Glomerular visceral epithelial cell (primary cell): ENCODE measurements around the gene UGT2B28.
"Not testable (repeated sequence)": the region's sequence is repeated elsewhere in the genome, so short reads cannot be mapped to it uniquely, and the experiment has no call there.

ENCODE experiments used
- DNase-seq: peaks from one replicate; pipeline ENCODE4 v3.0.0-alpha.2; 2016; ENCODE audit errors: extremely low spot score

Gene UGT2B28

DNA sequence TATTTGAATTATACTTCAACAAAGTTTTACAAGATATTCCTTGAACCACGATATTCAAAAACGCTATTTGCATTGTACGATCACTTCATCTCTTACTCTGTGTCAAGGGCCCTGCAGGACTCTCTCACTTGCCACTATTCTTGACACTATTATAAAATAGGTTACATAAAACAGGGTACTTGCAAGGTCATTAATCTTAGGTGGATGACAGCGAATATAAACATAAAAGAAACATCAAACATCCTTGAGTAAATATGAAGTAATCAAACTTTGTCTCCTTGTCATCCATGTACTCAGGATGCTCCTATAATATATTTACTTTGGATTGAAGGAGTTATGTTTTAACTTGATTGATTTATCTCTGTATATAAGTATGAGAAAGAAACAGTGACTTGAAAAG is at the start of gene UGT2B28:
Gene UGT2B28, plus strand, starts transcription at position 395 of the 400 bp plus-strand sequence. CDS start 26 bp downstream, outside the sequence.
- DNase-seq = not testable (repeated sequence)

DNA sequence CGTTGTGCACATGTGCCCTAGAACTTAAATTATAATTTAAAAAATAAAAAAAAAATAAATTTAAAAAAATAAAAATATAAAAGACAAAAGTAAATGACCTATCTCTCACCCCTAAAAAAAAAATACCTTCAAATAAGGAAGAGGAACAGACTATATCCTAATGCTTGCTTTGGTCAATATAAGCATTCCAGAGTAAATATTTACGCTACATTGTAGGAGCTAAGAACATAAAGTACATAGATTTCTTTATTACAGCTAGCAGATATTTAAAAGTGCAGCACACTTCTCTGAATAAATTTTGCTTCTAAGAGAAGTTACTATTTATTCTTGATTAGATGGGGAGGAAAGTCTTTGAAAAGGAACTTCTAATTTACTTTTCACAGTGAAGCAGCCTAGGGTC is 41.2 kb upstream of the UGT2B28 start:
- DNase-seq = no peak

DNA sequence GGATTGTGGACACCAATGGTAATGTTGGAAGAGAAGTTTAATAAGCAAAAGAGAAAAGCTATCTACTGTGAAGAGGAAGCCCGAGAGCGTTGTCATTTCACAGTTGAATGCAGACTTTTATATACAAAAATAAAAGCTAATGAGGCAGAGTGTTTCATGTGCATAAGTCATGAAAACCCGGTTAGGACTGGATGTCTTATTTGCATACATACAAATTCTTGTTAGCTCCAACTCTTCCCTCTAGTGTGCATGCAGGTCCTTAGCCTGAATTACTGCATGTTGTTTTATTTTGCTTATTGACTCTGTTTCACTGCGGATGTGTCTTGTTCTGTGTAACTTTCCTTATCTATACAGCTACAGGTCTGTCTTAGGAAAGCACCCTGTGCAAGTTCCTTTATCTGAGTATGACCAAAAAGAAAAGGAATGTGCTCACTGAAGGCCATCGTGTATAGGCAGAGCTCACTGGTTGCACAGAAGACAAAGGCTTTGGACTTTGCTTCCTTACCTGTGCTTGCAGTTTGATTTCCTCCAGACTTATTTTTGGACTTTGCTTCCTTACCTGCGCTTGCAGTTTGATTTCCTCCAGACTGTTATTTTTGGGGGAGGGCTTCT is 40.6 kb upstream of the UGT2B28 start:
- DNase-seq = no peak

DNA sequence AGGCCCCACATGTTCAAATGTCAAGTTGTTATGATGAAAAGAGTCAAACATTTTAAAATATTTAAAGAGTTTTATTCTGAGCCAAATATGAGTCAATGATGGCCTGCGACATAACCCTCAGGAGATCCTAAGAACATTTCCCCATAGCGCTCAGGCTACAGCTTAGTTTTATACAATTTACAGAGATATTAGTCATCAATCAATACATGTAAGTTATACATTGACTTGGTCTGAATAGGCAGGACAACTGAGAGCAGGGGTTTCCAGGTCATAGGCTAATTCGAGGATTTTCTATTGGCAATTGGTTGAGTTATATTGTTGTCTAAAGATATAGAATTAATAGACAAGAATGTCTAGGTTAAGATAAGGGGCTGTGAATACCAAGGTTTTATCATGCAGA is 39.5 kb upstream of the UGT2B28 start:
- not testable (repeated sequence) for DNase-seq

DNA sequence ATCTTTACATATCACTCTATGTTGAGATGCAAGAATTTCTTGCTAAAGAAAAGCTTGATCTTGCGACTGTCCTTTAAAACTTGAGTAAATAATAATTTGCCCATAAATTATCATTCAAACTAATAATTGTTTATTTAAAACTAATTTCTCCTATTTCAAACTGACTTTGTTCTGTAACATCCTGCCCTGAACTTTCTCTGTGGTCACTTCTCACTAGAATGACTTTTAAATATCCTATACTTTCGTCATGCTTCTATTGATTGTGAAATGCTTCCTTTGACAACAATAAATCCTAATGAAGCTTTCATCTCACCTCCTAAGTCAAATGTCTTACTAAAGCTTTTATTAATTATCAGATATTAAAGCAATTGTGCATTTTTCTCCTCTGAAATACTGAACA is 38.5 kb upstream of the UGT2B28 start:
- not testable (repeated sequence) for DNase-seq

DNA sequence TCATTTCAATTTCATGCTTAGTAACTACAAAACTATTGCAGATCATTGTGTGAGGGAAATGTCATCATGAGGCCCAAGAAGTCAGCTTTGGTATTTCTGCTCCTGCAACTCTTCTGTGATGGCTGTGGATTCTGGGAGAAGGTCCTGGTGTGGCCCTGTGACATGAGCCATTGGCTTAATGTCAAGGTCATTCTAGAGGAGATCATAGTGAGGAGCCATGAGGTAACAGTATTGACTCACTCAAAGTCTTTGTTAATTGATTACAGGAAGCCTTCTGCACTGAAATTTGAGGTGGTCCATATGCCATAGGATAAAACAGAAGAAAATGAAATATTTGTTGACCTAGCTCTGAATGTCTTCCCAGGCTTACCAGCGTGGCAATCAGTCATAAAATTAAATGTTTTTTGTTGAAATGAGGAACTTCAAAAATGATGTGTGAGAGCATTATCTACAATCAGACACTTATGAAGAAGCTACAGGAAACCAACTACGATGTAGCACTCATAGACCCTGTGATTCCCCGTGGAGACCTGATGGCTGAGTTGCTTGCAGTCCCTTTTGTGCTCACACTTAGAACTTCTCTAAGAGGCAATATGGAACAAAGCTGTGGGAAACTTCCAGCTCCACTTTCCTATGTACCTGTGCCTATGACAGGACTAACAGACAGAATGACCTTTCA is 37.6 kb upstream of the UGT2B28 start:
- not testable (repeated sequence) for DNase-seq

DNA sequence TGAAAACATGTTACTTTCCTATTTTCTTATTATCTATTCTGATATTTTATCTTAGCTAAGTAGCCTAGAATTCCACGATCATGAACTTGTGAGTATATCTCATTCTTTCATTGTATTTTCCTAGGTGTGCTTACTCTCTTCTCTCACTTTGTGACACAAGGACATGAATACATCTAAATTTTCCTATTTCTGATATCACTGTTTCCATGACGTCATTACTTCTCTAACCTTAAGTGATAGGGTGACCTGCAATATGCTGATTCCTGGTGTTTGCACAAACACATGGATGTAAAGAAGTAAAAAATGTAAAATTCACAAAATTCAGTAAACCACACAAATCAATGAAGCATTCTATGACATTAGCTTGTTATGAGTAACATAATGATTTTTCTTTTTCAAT is 29.4 kb upstream of the UGT2B28 start:
- not testable (repeated sequence) for DNase-seq

DNA sequence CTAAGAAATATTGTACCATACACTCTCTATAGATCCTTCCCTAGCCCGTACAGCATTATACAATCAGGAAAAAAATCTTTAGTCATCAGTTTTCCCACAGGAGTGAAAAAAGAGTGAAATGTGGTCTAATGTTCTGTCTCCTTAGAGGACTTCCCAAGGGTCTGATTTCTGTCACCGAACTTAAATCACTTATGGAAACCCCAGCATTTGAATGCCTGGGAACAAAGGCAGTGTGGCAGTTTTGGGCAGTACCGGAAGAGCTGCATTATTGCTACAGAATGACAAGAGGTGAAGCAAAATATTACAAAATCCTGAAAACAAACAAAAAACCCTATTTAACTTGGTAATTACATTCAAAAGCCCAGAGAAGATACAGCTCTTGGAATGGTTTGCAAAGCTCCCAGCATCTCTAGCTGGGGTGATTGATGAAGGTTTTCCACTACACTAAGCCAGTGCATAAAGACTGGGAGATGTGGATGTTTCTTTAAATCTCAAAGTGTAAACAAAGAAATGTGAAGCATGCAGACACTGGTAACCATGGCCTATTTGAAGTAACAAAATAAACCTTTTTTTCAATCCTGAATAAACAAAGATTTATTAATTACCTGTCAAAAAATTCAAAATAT is 27.0 kb upstream of the UGT2B28 start:
- not testable (repeated sequence) for DNase-seq

DNA sequence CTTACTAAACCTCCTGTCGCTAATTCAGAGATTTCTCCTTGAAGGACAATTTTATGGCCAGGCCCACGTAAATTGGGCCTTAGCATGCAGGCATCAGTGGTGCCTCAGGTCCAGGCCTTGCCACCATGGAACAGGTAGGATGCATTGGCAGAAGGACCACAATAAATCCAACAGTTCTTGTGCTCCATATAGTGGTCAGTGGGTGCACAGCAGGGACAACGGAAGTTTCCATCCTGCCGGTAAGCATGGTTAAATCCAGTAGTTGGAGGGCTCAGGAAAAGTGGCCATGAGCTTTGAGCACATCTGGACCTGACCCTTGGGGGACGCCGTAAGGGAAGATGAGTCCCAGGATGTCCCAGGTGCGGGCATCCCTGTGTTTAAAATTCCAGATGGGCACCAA is 11.7 kb upstream of the UGT2B28 start:
- not testable (repeated sequence) for DNase-seq

DNA sequence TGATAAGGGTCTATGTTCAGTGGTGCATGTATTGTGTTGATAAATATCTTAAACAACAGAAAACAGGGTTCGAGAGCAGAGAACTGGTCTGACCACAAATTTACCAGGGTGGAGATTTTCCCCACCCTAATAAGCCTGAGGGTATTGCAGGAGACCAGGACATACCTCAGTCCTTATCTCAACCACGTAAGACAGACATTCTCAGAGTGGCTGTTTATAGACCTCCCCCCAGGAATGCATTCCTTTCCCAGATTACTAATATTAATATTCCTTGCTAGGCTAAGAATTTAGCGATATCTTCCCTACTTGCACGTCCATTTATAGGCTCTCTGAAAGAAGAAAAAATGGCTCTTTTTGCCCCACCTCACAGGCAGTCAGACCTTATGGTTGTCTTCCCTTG is 16.1 kb downstream of the UGT2B28 start:
- DNase-seq = not testable (repeated sequence)

DNA sequence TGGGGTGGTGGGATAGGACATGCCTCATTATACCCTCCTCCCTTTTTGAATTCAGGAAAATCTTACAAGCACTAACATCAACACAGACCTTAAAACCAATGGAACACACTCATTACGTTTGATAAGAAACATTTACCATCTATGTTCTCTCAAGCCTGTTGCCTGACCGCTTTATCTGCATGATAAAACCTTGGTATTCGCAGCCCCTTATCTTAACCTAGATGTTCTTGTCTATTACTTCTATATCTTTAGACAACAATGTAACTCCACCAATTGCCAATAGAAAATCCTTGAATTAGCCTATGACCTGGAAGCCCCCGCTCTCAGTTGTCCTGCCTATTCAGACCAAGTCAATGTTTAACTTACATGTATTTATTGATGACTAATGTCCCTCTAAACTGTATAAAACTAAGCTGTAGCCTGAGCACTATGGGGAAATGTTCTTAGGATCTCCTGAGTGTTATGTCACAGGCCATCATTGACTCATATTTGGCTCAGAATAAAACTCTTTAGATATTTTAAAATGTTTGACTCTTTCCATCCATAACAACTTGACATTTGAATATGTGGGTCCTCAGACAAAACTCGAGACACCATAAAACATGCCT is 28.3 kb downstream of the UGT2B28 start:
- DNase-seq = not testable (repeated sequence)

DNA sequence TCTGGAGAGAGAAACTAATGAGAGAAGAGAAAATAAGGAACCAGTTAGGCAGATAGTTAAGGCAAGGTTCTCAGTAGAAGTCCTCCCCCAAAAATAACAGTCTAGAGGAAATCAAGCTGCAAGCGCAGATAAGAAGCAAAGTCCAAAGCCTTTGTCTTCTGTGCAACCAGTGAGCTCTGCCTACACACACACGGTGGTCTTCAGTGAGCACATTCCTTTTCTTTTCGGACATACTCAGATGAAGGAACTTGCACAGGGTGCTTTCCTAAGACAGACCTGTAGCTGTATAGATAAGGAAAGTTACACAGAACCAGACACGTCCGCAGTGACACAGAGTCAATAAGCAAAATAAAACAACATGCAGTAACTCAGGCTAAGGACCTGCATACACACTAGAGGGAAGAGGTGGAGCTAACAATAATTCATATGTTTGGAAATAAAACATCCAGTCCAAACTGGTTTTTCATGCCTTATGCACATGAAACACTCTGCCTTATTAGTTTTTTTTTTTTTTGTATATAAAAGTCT is 29.3 kb downstream of the UGT2B28 start:
- DNase-seq = not testable (repeated sequence)

DNA sequence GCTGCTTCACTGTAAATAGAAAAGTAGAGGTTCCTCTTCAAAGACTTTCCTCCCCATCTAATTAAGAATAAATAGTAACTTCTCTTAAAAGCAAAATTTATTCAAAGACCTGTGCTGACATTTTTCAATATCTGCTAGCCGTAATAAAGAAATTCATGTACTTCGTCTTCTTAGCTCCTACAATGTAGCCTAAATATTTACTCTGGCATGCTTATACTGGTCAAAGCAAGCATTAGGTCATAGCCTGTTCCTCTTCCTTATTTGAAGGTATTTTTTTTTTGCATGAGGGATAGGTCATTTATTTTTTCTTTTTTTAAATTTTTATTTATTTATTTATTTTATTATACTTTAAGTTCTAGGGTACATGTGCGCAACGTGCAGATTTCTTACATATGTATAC is 30.0 kb downstream of the UGT2B28 start:
- not testable (repeated sequence) for DNase-seq

DNA sequence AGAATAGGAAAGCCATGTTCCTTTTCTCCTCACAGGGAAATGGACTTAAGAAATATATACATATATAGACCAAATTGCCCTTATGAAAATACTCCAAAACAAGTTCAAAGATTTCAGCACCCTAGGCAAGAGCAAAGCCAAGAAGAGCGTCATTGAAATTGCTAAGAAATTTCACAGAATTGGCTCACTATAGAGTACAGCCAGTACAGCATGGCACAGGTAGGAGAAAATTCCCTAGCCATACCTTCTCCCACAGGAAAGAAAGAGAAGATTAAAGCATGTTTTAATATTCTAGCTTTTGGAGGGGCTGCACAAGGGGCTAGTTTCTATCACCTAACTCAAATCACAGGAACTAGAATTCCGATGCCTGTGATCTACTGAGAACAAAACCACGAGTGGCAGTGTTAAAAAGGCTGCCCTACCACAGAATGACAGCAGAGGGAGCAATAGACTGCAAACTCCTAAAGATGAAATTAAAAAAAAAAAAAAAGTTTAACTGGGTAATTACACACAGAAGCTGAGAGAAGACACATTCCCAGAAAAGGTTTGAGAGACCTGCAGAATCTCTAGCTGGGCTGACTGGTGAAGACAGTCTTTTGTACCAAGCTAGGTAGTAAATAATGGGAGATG is 37.5 kb downstream of the UGT2B28 start:
- not testable (repeated sequence) for DNase-seq

DNA sequence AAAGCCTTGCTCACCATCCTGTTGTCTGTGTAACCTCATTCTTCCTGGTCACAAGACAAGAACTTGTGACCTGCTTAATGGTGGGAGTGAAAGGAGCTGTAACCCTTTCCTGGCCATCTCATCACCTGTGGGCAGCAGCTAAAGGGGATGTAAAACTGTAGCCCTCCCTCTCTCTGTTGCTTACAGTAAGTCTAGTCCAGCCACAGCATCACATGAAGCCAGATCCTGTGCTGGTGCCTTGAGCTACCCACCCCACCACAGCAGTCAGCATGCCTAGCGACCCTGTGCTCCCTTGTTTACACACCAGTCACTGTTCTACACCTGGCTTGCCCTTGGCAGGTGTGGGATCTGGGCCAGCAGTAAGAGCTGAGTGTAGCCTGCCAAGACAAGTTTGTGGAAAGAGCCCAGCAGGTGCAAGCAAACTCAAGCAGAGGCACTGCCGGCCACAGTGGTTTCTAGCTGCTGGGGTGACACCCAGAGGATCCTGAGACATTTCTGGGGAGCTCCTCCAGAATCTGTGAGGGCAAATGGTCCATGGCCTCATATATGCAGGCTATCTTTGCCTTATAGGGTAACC is 41.0 kb downstream of the UGT2B28 start:
- no peak for DNase-seq

DNA sequence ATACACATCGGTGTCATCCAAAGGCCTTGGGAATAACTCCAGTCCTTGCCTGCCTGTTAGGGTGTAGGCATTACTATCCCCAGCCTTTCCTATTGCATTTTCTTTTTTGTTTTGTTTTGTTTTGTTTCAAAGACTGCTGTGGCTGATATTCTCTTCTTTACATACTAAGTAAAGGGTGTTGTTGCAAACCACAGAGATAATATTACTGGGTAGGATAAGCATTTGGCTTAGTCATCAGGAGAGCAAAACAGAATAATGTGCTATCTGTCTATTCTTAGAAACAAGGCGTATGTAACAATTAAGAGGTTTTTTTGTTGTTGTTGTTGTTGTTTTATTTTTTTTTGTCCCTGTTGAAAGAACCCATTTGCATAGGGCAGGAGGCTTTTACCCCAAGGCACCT is 41.8 kb downstream of the UGT2B28 start:
- DNase-seq = no peak

DNA sequence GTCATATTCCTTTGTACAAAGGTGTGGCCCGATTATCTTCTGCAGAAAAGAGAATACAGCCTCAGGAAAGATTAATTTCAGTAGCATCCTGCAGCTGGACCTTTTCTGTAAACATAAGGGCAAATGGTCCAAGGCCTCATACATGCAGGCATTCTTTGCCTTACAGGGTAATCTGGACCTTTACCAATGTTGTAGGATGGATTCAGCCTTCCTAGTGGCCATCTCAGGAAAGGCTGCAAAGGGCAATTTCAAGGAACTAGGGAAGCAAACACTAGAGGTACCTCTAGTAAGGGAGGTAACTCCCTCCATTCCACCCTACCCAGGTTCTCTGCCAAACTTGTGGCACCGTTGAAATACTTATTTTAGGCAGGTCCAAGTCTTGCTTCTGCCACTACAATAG is 43.0 kb downstream of the UGT2B28 start:
- no peak for DNase-seq

DNA sequence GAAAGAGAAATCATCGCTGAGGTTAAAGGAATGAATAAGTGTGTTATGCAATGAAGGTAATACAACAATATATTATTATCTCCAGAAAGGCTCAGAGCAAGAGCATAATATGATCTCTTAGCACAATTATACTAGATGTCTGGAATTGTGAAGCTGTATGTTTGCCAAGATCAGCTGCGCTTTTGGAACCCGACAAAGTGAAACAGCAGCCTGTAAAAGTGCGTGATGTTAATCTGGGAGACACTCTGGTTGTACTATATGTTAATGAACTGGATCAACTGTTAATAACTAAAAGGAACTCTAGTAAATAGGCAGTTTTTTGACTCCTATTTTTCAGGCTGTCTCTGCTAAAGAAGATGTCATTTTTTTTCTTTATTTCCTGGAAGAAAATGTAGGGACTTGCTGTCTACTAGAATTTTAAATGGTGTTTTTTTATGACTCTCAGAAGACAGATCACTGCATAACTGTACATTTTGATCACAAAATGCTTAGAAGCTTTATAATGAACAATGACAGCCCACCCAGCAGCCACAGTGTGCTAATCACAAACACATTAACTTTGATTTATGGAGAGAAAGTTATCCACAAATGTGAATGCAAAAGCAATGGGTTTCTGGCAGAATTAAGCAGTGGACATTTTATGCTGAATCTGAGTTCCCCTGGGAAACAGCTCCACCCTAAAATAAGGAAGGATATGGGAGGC is 50.2 kb downstream of the UGT2B28 start:
- DNase-seq = no peak

DNA sequence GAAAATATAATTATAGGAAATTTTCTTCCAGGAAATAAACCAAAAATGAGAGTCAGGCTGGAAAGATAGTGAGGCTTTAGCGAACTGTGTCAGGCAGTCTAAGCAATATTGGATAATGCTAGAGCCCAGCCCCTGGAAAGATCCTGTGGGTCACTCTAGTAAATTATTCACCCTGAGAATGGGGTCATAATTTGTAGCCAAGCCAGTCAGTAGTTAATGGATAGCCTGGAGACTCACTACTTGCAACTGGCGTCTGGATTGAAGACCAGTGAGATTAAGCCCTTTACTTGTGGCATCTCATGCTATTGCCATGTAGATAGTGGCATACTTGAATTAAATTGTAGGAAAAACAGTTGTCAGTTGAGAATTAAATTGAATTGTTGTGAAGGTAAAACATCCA is 51.0 kb downstream of the UGT2B28 start:
- DNase-seq = not testable (repeated sequence)

DNA sequence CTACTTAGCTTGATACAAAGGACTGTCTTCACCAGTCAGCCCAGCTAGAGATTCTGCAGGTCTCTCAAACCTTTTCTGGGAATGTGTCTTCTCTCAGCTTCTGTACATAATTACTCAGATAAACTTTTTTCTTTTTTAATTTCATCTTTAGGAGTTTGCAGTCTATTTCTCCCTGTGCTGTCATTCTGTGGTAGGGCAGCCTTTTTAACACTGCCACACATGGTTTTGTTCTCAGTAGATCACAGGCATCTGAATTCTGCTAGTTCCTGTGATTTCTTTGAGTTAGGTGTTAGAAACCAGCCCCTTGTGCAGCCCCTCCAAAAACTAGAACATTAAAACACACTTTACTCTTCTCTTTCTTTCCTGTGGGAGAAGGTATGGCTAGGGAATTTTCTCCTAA is 55.2 kb downstream of the UGT2B28 start:
- DNase-seq = not testable (repeated sequence)

DNA sequence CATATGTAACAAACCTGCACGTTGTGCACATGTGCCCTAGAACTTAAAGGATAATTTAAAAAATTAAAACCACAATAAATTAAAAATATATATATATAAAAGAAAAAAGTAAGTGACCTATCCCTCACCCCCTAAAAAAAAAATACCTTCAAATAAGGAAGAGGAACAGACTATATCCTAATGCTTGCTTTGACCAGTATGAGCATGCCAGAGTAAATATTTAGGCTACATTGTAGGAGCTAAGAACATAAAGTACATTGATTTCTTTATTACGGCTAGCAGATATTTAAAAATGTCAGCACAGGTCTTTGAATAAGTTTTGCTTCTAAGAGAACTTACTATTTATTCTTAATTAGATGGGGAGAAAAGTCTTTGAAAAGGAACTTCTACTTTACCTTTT is 62.8 kb downstream of the UGT2B28 start:
- not testable (repeated sequence) for DNase-seq
